ENCODE measurements around the gene PEX1.
"Not testable (repeated sequence)": the region's sequence is repeated elsewhere in the genome, so short reads cannot be mapped to it uniquely, and the experiment has no call there.

DNA sequence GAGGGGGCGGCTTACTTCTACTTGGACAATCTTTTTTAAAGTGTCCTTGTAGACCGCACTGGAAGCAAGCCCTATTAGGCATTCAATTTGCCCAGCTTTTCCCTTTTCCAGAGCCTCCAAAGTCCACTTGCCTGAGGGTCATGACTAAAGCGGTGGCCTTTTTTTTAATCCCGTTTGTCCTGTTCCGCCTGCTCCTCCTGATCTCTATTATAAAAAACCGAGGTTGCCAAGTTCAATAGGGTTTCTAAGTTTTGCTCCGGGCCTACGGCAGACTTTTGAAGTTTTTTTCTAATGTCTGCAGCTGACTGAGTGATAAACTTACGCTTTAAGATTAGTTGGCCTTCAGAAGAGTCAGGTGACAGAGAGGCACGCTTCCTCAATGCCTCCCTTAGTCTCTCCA lies 54.3 kb downstream of the PEX1 start:
- TF ChIP-seq, protein P1, sequence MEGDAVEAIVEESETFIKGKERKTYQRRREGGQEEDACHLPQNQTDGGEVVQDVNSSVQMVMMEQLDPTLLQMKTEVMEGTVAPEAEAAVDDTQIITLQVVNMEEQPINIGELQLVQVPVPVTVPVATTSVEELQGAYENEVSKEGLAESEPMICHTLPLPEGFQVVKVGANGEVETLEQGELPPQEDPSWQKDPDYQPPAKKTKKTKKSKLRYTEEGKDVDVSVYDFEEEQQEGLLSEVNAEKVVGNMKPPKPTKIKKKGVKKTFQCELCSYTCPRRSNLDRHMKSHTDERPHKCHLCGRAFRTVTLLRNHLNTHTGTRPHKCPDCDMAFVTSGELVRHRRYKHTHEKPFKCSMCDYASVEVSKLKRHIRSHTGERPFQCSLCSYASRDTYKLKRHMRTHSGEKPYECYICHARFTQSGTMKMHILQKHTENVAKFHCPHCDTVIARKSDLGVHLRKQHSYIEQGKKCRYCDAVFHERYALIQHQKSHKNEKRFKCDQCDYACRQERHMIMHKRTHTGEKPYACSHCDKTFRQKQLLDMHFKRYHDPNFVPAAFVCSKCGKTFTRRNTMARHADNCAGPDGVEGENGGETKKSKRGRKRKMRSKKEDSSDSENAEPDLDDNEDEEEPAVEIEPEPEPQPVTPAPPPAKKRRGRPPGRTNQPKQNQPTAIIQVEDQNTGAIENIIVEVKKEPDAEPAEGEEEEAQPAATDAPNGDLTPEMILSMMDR (IDR thresholded peaks at IDR 0.05; ENCODE audit: poor library complexity, severe bottlenecking) = not testable (repeated sequence)
- TF ChIP-seq MXI1, EP300 (conservative IDR thresholded peaks at IDR 0.05; ENCODE audit: poor library complexity, severe bottlenecking): not testable (repeated sequence)
